Stimulated activated naive CD8-positive, alpha-beta T cell treated with anti-CD3 and anti-CD28 coated beads, Interleukin-15, Interleukin-2, amounts not matched to agents 100 U/mL and 50 U/mL, for 24 hours (primary cell): ENCODE data around the gene SHE.

Experiments
- ATAC-seq: fragments of 150-1000 bp; cut with Tn5 transposase; one replicate; pipeline ENCODE4 v1.10.0; 2021
- DNase-seq: peaks from one replicate; pipeline ENCODE4 v3.0.0; 2021

Gene SHE

DNA sequence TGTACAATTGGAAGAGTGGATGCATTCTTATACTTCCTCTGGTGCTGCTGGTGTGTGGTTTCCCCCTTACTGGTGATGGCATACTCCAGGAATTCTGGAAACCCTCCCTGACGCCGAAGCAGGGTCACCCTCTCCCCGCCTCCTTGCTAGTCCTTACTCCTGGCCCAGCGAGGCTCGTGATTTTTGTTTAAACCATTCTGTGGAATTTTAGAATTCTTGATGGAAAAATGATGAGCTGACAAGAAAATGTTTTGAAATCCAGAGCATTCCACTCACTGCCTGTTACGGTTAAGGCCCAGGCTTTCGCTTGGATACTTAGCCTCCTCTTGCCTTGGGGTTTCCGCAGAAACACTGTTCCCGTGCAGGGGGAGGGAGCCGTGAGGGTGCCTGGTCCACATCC is 55.9 kb downstream of the SHE start:
- DNase-seq (no peak), ATAC-seq (no peak)

GRCh38 chr1:154445040-154445472 is 57.2 kb downstream of the SHE start:
- DNase-seq (peak; percentile 55), ATAC-seq (peak; percentile 75)

- DNase-seq (no peak), ATAC-seq (no peak)
Observed at GRCh38 chr1:154443274-154444013, 58.8 kb downstream of the SHE start.

- DNase-seq (peak; percentile 35), ATAC-seq (no peak)
Observed at GRCh38 chr1:154442006-154442740, 60.0 kb downstream of the SHE start.

- DNase-seq (no peak), ATAC-seq (no peak)
Observed at GRCh38 chr1:154441241-154441888, 60.8 kb downstream of the SHE start.

- ATAC-seq = peak; percentile 67
Observed at GRCh38 chr1:154440036-154440804, 62.0 kb downstream of the SHE start.

DNA sequence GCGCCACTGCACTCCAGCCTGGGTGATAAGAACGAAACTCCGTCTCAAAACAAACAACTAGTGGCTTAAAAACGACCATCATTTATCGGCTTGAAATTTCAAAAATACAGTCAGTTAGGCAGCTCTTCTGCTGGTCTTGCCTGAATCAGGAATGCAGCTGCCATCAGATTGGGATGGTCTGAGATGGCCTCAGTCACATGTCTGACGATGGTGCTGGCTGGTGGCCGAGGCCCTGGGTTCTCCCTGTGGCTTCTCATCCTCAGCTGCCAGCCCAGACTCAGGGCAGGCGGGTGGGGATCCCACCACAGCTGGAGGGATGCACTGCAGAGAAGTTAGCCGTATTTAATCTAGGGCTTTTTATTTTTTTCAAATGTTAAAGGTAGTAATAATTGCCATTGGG is 65.8 kb downstream of the SHE start:
- no peak for DNase-seq
- ATAC-seq = no peak

More at GRCh38 chr1:154440036-154440804, 62.0 kb downstream of the SHE start:
- no peak for DNase-seq

DNA sequence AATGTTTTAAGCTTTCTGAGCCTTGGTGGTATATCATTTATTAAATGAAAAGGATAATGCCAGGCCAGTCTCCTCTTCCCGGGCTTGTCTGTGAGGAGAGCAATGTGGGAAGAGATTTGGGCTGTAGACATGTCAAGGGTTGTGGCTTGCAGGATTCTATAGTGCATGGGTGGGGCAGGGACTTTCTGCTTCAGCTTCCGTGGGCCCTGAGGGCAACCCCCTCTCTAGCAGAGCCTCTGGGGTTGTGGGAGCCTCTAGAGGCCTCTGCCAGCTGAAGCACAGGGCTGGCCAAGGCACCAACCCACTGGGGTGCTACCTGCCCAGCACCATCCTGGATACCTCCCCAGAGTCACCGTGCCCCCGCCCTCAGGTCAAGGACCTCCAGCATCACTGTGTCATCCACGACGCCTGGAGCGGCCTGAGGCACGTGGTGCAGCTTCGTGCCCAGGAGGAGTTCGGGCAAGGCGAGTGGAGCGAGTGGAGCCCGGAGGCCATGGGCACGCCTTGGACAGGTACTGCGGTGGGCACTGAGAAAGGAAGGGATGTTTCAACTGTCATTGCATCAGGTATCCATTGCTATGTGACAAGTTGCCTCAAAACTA is 66.5 kb downstream of the SHE start:
- ATAC-seq = no peak

DNA sequence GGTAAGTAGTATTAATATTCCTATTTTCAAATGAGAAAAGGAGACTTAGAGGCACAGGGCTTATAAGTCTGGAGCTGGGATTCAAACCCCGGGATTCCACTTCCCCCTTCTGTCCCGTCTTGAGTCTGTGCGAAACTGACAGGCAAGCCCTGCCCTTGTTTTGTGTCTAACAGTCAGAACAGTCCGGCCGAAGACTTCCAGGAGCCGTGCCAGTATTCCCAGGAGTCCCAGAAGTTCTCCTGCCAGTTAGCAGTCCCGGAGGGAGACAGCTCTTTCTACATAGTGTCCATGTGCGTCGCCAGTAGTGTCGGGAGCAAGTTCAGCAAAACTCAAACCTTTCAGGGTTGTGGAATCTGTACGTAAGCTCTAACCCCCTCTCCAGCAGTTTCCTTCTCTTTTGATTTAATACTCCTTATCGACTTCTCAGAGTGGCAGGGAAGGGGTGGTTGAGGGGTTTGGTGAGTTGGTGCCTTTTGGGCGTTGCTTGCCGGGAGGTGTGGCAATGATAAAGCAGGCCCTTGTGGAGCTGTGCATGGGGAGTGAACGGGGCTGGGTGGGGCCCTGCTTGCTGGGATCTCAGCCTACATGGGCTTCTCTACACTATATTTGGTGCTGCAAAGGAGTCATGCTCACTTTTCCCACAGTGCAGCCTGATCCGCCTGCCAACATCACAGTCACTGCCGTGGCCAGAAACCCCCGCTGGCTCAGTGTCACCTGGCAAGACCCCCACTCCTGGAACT is 67.7 kb downstream of the SHE start:
- ATAC-seq (no peak), DNase-seq (no peak)

More for the DNA sequence above, 66.5 kb downstream of the SHE start:
- no peak for DNase-seq

GRCh38 chr1:154433161-154433764 is 68.9 kb downstream of the SHE start:
- peak; percentile 38 for ATAC-seq
- DNase-seq = peak; percentile 43

DNA sequence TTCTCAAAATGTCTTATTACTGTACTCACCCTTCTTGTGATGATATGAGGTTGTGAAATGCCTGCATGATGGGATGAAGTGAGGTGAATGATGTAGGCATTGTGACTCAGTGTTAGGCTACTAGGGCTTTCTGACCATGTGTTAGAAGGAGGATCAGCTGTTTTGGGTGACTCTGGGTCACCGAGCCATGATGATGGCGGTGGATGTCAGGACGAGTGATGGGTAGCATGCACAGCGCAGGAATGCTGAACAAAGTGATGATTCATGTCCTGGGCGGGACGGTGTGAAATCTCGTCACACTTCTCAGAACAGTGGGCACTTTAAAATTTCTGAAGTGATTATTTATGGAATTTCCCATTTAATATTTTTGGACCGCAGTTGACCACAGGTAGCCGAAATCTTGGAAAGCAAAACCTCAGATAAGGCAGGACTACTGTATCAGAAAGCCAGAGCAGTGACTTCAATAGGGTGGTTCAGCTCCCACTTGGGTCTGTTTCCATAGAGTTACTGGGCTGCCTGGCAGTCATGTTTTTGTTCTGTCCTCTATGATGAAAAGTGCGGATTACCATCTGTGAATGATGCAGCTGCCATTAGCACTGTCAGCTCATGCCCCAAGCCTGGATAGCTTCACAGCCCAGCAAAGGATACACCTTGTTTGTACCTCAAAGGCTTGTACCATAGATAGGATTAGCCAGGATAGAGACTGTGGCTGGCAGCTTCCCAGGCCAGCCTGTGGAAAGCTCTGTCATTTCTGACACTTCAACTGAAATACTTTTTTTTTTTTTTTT is 70.4 kb downstream of the SHE start:
- DNase-seq (peak; percentile 49), ATAC-seq (peak; percentile 84)

DNA sequence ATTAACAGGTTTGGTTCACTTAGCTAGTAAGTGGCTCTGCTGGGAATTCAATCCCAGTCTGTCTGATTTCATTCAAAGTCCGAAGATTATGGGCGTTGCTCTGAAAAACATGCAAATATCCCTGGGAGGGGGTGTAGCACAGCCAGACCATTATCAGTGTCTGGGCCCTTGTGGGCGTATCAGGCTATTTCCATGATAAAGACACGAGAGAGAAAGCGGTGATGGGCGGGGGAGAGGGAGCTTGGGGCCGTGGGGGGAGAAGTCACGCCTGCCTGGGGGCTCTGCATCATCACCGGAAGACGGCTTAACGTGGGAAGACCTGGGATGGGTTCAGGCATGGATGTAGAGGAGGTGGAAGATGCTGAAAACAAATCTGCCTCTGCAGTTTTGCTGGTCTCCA is 71.3 kb downstream of the SHE start:
- no peak for ATAC-seq

DNA sequence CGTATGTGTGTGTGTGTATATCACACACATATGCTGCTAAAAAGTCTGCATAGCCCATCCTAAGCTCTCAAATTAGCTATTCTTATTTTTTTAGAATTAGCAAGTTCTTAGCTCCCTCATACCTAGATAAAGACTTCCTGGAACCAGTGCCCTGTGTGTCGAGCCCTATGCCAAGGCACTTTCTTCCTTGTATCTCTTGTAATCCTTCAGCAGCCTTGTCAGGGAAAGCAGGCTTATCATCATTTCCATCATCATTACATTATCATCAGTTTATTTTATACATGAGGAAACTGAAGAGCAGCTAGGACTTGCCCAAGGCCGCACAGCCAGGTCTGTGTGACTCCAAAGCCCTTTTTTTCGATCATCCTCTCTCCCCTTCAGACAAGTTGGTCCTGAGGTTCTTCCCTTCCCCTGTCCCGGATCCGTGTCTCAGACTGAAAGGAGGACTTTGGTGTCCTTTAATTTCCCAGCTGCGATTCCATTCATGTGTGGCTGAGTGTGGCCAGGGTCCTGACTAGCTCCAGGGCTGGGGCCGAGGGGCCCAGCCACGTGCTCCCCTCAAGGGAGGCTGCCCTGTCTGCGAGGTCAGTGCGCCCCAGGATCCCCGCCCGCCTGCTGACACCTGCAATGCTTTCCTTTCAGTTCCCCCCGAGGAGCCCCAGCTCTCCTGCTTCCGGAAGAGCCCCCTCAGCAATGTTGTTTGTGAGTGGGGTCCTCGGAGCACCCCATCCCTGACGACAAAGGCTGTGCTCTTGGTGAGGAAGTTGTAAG is 72.2 kb downstream of the SHE start:
- ATAC-seq (no peak), DNase-seq (no peak)

More for the DNA sequence above, 71.3 kb downstream of the SHE start:
- no peak for DNase-seq
